Measurements from ENCODE around the gene ARID4A.

The ARID4A gene

DNA sequence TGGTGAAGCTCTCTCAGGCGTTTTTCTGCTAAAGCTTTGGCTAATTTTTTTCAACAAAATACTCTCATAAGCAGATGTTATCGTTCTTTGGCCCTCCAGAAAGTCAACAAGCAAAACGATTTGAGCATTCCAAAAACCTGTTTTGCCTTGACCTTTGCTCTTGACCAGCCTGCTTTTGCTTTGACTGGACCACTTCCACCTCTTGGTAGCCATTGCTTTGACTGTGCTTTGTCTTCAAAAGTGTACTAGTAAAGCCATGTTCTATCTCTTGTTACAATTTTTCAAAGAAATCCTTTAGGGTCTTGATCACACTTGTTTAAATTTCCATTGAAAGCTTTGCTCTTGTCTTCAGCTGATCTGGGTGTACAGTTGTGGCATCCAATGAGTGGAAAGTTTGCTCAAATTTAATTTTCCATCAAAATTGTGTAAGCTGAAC lies 10.7 kb upstream of the ARID4A start:
- DNase-seq: no peak
- Histone ChIP-seq H3K4me3 (ENCODE audit: low read depth, low read length) (no peak overlapping the region), H3K9me3 (ENCODE audit: severe bottlenecking) (no peaks in the 10 kb centered on the region), H3K27me3 (ENCODE audit: insufficient read depth, low read depth, severe bottlenecking) (no peaks in the 10 kb centered on the region), H3K36me3 (peaks cover 85% of the 10 kb centered on the region), H3K27ac (no peak overlapping the region; the same call in 1 of the 2 replicates)
- no peak for TF ChIP-seq CTCF (IDR thresholded peaks at IDR 0.05; ENCODE audit: low read depth, low read length)

DNA sequence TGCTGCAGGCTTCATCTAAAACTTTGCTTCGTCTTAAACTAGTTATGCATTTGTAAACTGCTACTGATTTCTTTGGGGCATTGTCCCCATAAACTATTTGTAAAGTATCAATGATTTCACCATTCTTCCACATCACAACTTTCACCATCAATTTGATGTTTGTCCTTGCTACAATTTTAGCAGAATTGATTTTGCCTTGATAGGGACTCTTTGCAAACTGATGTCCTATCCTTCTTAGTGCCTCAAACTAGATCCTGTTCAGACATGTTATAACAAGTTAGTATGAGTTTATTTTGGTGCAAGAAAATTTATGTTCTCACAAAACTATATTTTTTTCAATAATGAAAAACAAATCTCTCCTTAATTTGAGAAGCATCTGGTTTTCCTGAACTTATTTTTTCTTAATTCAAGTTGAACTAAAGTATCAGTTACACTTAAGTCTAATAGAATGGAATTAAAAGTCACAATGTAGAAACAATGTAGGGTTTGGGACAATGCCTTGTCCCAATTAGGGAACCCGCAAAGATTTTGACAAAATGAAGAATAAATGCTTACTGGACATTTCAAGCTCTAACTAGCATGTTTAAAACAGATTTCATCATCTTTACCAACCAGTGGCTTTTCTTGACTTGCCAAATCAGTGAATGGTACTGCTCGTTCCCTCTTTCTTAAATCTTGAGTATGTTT lies 10.1 kb upstream of the ARID4A start:
- no peaks in the 10 kb centered on the region for H3K27me3 ChIP-seq (ENCODE audit: insufficient read depth, low read depth, severe bottlenecking)
- H3K9me3 ChIP-seq (ENCODE audit: severe bottlenecking): no peaks in the 10 kb centered on the region
- no peak for DNase-seq
- H3K4me3 ChIP-seq (ENCODE audit: low read depth, low read length): no peak overlapping the region
- H3K36me3 ChIP-seq: peaks cover 84% of the 10 kb centered on the region
- TF ChIP-seq CTCF (IDR thresholded peaks at IDR 0.05; ENCODE audit: low read depth, low read length): no peak
- H3K27ac ChIP-seq: no peak overlapping the region; the same call in 1 of the 2 replicates

- H3K9me3 ChIP-seq (ENCODE audit: severe bottlenecking): no peaks in the 10 kb centered on the region
- H3K27ac ChIP-seq: no peak overlapping the region
- H3K4me3 ChIP-seq (ENCODE audit: low read depth, low read length): no peak overlapping the region
- no peak for DNase-seq
- no peaks in the 10 kb centered on the region for H3K27me3 ChIP-seq (ENCODE audit: insufficient read depth, low read depth, severe bottlenecking)
- TF ChIP-seq CTCF (IDR thresholded peaks at IDR 0.05; ENCODE audit: low read depth, low read length): no peak
- H3K36me3 ChIP-seq: peaks cover 86% of the 10 kb centered on the region
These were observed 6.7 kb upstream of the ARID4A start for GRCh38 chr14:58291646-58292045.

DNA sequence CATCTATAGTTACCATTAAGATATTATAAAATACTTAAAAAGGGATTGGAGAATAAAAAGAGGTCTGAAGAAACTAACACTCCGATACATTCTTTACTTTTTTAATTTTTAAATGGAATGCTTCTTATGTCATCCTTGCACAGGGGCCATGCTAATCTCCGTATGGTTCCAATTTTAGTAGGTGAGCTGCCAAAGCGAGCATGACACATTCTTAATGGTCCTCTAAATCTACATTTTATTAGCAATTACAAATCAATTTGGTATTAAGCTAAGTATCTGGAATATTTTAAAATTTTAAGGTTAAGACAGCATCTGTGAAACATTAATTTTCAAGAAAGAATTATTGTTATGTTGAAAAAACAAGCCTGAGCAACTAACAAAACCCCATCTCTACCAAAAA lies 6.2 kb upstream of the ARID4A start:
- peaks cover 82% of the 10 kb centered on the region for H3K36me3 ChIP-seq
- DNase-seq: no peak
- H3K27me3 ChIP-seq (ENCODE audit: insufficient read depth, low read depth, severe bottlenecking): no peaks in the 10 kb centered on the region
- no peak overlapping the region for H3K27ac ChIP-seq
- no peak overlapping the region for H3K4me3 ChIP-seq (ENCODE audit: low read depth, low read length)
- no peak for TF ChIP-seq CTCF (IDR thresholded peaks at IDR 0.05; ENCODE audit: low read depth, low read length)
- H3K9me3 ChIP-seq (ENCODE audit: severe bottlenecking): no peaks in the 10 kb centered on the region

GRCh38 chr14:58294201-58294600 lies 4.2 kb upstream of the ARID4A start:
- H3K27me3 ChIP-seq (ENCODE audit: insufficient read depth, low read depth, severe bottlenecking): no peaks in the 10 kb centered on the region
- peaks cover 62% of the 10 kb centered on the region for H3K36me3 ChIP-seq
- TF ChIP-seq CTCF (IDR thresholded peaks at IDR 0.05; ENCODE audit: low read depth, low read length): no peak

DNA sequence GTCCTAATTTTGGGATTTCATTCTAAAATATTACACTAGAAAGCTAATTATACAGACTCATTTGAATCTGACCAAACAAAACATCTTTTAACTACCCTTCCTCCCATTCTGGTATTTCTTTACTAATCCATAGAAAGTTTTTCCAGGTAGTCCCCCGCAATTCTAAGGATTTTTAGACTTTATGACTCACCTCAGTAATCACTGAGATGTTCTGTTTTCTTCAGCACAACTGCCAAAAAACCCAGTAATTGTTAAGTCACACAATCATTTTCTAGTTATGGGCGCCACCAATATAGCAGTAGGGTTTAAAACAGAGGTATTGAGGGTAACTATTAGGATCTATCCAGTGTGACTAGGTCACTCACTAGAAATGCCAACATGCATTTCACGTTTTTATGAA lies 1.6 kb upstream of the ARID4A start:
- no peak for DNase-seq
- TF ChIP-seq CTCF (IDR thresholded peaks at IDR 0.05; ENCODE audit: low read depth, low read length): no peak
- no peaks in the 10 kb centered on the region for H3K27me3 ChIP-seq (ENCODE audit: insufficient read depth, low read depth, severe bottlenecking)
- peak overlapping the region; percentile 98 for H3K4me3 ChIP-seq (ENCODE audit: low read depth, low read length)
- peaks cover 45% of the 10 kb centered on the region for H3K36me3 ChIP-seq
- peak overlapping the region; percentile 99 for H3K27ac ChIP-seq
- no peaks in the 10 kb centered on the region for H3K9me3 ChIP-seq (ENCODE audit: severe bottlenecking)

More at GRCh38 chr14:58294201-58294600, 4.2 kb upstream of the ARID4A start:
- H3K27ac ChIP-seq: no peak overlapping the region
- H3K9me3 ChIP-seq (ENCODE audit: severe bottlenecking): no peaks in the 10 kb centered on the region
- H3K4me3 ChIP-seq (ENCODE audit: low read depth, low read length): no peak overlapping the region
- DNase-seq: no peak

Measured in WERI-Rb-1 (cell line).